ENCODE measurements around the gene CLDN4.
A peak's percentile ranks its signal among the peaks of the same experiment; 100 is the strongest.
"Not testable (repeated sequence)": the region's sequence is repeated elsewhere in the genome, so short reads cannot be mapped to it uniquely, and the experiment has no call there.

The CLDN4 gene

DNA sequence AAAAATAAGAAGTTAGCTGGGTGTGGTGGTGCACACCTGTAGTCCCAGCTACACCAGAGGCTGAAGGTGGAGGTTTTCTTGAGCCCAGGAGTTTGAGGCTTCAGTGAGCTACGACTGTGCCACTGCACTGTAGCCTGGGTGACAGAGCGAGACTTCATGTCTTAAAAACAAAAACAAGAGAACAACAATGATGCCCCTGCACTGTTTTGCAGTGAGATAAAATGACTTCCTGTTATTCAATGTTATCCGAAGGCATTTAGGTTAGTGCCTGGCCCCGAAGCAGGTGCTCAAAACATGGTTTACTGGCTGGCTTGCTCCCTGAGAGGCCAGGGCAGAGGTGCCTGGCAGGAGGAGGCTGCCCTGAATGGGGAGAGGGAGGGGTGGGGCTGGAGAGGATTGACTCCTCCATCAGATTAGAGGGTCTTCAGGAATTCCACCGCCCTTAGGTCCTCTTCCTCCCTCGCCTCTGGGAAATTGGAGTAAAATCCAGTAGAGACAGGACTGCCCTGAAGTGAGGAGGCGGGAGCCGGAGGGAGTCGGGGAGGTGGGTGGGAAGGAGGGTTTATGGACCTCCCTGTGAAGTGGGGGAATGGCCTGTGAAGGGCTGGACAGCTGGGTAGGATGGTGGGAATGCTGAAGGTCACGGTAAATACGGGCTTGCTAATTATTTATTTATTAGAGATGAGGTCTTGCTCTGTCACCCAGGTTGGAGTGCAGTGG lies 6.8 kb upstream of the CLDN4 start:
- no peak for DNase-seq

DNA sequence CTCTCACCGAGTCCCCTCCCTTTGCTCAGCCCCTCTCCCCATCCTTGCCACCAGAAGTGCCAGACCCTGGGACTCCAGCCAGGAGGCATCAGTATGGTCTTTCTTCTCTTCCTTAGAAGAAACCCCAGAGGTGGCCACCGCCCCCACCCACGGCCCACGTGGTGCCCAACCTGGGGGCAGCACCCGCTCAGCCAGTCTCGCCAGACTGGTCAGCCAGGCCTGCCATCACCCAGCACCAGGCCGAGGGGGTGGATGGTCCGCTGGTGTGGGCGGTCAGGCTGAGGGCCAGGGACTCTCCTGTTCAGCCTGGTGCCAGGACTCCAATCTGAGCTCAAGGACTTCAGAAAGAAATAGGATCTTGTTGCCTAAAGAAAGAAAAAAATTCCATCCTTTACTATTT lies 5.8 kb upstream of the CLDN4 start:
- DNase-seq, result no peak

DNA sequence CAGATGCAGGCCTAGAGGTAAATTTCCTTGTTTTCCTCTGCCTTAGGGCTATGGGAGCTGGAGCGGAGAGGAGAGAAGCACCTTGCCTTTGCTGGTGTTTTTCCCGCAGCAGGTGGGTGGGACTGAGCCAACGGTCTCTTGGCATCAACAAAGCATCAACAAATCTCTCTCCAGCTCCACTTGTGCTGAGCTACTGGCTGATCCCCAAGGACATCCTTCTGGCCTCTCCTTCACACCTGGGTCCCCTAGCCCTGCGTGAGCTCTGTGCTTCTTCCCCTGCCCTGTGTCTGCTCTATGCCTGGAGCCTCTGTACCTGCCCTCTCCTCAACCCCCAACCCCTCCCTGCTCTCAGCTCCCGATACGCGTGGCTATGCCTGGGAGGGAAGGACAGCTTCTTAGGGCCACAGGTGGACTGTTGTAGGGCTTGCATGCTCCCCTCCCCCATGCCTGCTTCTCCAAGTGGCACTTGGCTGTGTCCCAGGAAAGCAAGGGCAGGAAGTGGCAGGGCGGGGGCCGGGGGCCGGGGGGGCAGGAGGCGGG lies 3.2 kb upstream of the CLDN4 start:
- peak; percentile 78 for DNase-seq

DNA sequence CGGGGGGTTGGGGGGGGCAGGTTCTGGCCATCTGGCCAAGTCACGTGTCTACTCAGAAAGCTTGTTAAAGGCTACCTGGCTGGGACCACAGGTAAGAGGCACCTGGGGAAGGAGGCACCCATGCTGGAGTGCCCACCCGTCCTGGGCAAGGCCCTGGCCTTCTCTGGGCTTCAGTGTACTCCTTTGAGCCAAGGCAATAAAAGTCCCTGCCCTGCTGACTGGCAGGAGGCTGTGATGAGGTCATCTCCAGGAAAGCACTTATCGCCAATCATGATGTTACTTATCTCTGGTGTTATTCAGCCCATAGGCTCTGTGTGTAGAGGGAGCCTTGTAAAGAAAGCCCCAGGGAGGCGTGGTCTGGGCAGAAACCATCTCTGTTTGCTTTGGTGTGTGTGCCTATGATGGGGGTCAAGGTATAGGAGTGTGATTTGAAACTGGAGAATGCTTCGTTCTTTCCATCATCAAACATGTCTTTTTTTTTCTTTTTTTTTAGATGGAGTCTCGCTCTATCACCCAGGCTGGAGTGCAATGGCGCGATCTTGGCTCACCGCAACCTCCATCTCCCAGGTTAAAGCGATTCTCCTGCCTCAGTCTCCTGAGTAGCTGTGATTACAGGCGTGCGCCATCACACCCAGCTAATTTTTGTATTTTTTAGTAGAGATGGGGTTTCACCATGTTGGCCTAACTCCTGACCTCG lies 2.5 kb upstream of the CLDN4 start:
- DNase-seq, result peak; percentile 32

DNA sequence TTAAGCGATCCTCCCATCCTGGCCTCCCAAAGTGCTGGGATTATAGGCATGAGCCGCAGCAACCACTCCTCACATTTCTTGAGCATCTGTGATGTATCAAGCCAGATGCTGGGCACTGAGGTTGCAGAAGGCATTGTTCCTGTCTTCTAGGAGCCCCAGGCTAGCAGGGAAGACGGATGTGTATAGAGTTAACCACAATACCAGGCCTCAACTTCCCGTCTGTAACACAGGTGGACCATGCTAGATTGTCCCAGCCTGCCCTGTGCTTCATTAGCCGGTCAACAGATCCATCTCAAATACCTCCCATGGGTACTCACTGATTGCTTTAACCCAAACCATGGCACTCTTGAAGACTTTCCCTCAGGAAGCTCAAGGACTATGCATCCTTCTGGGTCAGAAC lies 1.8 kb upstream of the CLDN4 start:
- no peak for DNase-seq

DNA sequence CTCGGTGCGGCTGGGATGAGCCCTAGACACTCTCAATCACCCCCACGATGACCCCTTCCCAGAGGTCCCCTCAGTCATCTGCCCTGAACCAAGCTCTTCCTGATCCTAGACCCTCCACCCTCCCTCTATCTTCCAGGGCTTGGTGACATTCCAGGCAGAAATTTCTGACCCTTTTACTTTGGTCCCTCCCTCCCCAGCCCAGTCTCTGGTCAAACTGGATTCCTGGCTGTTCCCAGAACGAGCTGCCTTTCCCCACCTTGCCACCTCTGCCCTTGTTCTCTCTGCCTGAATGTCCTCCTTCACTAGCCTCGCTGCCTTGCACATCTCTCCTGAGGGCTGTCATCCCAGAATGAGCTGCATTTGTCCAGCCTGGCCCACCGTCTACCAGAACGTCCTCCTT lies 1.3 kb upstream of the CLDN4 start:
- no peak for DNase-seq

DNA sequence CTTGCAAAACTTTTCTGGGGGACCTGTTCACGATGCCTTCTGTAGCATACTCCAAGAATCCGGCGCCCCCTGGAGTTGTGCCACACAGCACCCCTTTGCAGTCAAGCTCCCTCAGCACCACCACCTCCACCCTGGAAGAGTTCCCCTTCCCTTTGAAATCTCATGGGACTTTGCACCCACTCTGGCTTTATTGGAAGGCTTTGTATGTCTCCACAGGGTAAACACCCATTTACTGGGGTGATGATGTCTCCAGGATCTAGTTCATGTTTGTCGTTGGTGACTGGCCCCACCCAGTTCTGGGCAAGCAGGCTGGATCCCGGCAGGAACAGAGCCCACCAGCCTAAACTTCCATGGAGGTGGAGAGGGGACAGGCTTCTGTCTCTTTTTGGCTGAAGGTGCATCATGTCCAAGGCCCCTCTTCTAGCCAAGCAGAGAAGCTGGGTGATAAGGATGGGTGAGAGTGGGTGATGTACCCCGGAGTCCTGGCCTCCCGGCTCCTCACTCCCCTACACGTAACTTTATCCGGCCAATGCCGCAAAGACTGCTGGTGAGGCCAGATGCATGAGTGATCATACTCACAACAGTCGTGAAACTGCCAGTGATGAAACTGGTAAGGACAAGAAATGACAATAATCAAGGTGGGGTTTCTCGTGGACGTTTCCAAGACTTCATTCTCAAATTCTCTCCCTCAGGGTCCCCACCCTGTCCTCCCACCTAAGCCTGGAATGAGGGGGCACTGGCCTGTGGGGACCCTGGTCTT lies 695 bp upstream of the CLDN4 start:
- no peak for DNase-seq

DNA sequence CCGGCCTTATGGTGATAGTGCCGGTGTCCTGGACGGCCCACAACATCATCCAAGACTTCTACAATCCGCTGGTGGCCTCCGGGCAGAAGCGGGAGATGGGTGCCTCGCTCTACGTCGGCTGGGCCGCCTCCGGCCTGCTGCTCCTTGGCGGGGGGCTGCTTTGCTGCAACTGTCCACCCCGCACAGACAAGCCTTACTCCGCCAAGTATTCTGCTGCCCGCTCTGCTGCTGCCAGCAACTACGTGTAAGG lies 713 bp downstream of the CLDN4 start:
- no peak for DNase-seq

DNA sequence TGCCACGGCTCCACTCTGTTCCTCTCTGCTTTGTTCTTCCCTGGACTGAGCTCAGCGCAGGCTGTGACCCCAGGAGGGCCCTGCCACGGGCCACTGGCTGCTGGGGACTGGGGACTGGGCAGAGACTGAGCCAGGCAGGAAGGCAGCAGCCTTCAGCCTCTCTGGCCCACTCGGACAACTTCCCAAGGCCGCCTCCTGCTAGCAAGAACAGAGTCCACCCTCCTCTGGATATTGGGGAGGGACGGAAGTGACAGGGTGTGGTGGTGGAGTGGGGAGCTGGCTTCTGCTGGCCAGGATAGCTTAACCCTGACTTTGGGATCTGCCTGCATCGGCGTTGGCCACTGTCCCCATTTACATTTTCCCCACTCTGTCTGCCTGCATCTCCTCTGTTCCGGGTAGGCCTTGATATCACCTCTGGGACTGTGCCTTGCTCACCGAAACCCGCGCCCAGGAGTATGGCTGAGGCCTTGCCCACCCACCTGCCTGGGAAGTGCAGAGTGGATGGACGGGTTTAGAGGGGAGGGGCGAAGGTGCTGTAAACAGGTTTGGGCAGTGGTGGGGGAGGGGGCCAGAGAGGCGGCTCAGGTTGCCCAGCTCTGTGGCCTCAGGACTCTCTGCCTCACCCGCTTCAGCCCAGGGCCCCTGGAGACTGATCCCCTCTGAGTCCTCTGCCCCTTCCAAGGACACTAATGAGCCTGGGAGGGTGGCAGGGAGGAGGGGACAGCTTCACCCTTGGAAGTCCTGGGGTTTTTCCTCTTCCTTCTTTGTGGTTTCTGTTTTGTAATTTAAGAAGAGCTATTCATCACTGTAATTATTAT lies 1.2 kb downstream of the CLDN4 start:
- DNase-seq, result no peak

DNA sequence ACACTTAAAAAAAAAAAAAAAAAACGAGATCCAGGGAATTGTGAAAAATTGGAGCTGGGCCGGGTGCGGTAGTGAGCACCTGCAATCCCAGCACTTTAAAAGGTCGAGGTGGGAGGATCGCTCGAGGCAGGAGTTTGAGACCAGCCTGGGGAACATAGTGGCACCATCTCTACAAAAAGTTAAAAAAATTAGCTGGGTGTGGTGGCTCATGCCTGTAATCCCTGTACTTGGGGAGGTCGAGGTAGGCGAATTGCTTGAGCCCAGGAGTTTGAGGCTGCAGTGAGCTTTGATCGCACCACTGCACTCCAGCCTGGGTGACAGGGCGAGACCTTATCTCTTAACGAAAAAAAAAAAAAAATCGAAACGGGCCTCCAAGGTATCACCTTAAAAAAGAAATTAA lies 2.0 kb downstream of the CLDN4 start:
- DNase-seq, result no peak

DNA sequence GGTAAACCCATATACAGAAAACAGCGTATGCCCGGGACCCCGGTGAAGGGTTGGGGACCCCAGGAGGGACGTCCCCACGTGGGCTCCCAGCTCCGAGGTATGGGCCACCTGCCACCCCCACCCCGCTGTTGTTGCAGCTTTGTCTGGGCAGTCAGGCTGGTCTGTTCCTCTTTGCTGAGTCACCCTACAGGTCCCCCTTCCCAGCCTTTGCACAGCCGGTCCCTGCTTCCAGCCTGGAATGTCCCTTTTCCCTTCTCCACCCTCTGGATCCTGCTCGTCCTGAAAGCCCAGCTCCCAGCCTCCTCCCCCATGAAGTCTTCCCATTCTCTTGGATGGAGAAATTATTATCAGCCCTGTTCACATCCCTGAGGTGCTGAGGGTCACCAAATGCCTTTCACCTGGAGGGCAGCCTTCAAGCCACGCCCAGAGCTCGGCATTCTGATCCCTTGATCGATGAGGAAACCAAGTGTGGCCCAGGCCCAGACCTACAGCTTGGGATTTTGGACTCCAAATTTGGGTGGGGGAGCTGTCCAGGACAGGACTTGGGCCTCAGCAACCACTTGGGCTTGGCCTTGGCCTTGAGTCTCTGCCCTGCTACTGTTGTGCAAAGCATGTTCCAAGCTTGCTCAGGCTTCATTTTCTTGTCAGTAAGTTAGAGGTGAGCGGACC lies 2.6 kb downstream of the CLDN4 start:
- DNase-seq, result no peak

DNA sequence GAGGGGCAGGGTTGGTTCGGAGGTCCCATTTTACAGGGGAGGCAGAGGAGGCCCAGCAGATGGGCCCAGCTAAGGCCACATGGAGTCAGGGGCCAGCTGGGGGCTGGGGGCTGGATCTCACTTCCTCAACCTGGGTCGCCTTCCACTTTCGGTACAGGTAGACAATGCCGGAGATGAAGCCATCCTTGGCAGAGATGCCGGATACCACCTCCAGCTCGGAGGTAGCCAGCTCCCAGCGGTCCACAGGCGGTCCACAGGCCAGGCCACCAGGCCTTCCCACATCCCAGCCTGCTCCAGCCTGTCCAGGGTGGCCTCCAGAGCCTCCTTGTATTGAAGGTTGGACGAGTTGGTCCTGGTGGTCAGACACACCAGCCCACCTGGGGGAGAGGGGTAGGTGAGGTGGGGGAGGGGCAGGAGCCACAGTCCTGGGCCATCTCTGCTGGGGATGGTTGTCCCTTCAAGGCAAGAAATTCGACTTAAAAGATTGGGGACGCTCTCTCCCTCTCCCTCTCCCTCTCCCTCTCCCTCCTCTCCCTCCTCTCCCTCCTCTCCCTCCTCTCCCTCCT lies 3.9 kb downstream of the CLDN4 start:
- DNase-seq, result no peak

DNA sequence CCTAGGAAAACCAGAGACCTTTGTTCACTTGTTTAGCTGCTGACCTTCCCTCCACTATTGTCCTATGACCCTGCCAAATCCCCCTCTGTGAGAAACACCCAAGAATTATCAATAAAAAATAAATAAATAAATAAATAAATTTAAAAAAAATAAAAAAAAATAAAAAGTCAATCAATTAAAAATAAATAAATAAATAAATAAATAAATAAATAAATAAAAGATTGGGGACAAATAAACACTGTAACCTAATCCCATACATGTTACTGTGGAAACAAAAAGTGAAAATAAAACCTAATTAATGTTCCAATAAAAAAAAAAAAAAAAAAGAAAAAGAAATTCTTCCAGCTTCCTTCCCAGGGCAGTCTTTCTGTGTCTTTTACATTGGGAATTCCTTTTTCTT lies 6.4 kb downstream of the CLDN4 start:
- not testable (repeated sequence) for DNase-seq

DNA sequence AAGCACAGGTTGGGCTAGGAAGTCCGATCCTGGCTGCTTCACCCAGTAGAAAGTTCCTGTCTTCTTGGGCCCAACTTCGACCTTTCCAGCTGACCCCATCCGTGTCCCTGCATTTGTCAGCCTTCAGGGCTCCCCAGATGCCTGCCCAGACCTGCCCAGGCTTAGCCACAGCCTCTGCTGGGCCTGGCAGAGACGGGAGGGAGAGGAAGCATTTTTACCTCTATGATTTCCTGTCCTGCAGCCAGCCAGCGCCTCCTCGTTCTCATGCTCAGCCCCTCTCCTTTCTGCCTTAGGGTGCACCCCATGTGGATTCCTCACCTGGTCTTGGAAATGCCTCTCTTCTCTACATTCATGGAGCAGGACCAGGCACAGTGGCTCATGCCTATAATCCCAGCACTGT lies 7.8 kb downstream of the CLDN4 start:
- no peak for DNase-seq

DNA sequence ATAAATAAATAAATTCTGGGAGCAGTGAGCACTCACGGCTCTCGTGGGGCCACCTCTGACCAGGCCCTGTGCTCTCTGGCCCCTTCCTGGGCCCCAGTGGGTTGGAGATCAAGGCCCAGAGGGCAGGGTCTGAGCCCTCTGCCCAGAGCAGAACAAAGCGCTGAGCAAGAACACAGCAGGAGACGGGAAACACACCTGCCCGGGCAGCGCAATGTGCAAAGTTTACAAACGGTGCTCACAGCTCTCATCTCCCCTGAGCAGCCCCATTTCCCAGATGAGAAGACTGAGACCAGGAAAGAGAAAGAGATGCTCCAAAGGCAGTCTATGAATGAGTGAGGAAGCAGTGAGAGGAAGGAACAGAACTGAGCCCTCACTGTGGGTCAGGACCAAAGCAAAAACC lies 8.5 kb downstream of the CLDN4 start:
- no peak for DNase-seq

DNA sequence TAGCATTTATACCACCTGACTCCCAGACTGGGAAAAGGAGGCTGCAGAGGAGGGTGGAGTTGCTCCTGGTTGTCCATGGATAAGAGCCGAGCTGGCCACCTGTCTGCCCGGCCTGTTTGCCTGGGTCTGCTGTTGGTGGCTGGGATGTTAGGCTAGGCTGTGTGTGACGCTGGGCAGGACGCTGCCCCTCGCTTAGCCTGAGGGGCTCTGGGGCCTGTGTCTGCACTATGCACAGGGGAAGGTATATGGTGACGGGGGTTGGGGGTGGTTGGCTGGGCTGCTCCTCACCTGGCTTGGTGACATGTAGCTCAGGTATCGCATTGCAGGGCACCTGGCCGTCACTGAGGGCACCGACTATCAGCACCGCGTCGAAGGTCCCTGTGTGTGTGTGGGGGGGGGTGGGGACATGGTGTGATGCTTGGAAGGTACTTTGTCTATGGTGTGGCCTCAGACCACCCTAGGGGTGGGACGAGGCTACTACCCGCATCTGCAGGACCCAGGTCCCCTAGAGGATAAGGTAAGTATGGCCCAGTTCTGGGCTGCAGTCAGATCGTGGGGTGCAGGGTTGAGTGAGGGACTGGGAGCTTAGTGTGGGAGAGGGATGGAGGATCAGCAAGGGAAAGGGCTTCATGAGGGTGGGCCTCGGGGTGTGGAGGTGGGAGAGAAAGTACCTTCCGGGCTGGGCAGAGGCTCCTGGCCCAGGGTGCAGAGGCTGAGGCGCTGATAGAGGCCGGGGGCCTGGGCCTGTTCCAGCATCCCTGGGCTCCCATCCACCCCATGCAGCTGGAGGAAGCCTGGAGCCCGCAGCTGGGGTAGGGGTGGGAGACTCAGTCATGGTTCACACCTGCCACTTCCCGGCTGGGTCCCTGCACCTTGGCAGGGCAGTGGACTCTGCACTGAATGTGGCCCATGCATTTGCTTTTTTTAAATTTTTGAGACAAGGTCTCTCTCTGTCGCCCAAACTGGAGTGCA lies 9.2 kb downstream of the CLDN4 start:
- no peak for DNase-seq

DNA sequence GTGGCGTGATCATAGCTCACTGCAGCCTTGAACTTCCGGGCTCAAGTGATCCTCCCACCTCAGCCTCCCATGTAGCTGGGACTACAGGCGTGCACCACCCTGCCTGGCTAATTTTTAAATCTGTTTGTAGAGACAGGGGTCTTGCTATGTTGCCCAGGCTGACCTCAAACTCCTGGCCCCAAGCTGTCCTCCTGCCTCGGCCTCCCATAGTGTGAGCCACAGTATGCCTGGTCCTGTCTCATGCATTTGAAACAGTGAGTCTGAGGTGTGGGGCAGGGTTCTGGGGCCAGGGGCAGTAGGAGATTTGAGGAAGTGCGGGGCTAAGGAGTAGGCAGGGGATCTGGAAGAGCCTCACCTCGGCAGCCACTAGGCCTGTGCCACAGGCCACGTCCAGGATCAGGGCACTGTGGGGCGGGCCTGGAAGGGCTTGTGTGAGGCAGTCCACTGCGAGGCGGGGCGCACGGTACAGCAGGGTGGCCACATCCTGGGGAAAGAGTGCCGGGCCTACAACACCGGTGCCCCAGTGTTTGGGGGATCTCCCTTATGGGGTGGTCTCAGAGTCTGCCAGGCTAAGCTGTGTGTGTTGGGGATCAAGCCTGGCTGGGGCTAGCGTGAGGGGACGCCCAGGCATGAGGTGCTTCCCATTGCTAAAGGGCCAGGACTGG lies 10.1 kb downstream of the CLDN4 start:
- no peak for DNase-seq

DNA sequence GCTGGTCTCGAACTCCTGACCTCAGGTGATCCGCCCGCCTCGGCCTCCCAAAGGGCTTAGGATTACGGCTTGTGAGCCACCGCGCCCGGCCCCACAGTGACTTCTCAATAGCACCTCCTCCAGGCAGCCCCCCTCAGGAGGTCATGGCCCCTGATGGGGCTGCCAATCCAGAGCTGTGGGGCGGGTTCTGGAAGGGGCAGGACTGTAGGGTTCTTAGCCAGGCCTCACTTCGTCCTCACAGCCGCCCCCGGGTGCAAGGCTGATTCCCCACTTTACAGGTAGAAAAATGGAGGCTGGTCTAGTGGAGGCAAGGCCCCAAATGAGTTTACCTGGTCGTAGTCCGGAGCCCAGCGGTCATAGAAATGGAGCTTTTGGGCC lies 10.9 kb downstream of the CLDN4 start:
- DNase-seq, result no peak

DNA sequence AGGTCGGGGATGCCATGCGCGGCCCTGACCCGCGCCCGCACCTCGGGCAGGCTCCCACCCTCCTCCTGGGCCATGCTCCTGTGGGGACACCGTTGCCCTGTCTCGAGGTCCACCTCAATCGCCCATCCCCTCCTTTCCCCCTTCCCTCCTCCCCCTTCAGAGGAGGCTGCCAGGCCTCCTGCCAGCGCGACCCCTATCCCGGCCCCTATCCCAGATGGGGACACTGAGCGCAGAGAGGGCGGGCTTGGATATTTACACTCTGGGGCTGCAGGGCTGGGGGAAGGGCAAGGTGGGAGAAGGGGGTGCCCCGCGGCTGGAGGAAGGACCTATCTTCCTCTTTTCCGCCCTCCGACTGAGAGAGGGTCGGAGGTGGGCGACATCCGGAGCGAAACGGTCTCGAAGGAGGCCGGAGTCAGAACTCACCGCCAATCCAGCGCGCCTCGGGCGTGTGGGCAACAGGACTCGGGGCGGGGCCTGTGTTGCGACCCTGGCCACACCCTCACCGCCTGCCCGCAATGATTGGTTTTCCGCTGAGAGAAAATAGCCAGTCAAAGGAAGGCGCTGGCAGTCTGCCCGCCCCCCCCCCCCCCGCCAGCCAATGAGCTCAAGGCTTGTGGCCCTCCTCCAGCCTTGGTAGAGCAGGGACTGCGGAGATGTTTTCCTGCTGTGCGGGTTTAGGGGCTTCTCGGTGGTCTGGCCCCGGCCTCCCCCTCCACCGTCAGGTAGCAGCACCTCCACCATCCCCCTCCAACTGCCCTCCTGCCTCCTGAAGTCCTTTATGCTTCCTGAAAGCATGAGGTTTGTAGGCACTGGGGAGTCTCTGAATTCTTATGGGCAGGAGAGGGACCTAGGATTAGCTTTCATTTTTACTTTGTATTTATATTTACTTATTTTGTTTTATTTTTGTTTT lies 11.5 kb downstream of the CLDN4 start, which contains the start of gene METTL27:
Gene METTL27 (minus strand): TSS at position 450 of the 910 bp plus-strand sequence. CDS start 376 bp downstream, at position 74.
- peak; percentile 90 for DNase-seq
